Astrocyte (in vitro differentiated cells and primary cell): ENCODE measurements around the gene ODR4.

Experiments
- EZH2 ChIP-seq: IDR thresholded peaks from 2 replicates; pipeline ENCODE4 v1.6.1; 2012; ENCODE audit warnings: mild to moderate bottlenecking, low read length, inconsistent platforms; ENCODE audit not compliant: insufficient read depth
- TF ChIP-seq, protein P1 (sequence below): IDR thresholded peaks from 2 replicates; pipeline ENCODE4 v1.5.1; 2011; ENCODE audit warnings: low read depth, mild to moderate bottlenecking, inconsistent platforms, low read length, moderate library complexity; ENCODE audit not compliant: insufficient read depth

DNA sequence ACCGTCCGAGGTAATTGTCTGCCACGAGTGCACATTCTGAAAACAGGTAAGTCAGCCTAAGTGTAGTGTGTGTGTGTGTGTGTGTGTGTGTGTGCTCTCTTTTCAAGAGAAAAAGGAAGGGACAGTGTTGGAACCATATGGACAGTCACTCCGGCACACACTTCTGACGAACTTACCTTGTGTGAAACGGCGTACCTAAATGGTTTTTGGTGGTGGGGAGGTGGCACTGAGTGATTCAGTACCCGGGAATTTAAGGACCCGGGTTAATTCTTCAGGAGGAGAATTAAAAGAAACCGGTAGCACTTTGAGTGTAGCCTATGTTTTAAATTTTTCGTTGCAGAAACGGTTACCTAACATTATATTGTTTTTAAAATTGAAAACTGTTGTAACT lies 286 bp downstream of the ODR4 start:
- TF ChIP-seq, protein P1, sequence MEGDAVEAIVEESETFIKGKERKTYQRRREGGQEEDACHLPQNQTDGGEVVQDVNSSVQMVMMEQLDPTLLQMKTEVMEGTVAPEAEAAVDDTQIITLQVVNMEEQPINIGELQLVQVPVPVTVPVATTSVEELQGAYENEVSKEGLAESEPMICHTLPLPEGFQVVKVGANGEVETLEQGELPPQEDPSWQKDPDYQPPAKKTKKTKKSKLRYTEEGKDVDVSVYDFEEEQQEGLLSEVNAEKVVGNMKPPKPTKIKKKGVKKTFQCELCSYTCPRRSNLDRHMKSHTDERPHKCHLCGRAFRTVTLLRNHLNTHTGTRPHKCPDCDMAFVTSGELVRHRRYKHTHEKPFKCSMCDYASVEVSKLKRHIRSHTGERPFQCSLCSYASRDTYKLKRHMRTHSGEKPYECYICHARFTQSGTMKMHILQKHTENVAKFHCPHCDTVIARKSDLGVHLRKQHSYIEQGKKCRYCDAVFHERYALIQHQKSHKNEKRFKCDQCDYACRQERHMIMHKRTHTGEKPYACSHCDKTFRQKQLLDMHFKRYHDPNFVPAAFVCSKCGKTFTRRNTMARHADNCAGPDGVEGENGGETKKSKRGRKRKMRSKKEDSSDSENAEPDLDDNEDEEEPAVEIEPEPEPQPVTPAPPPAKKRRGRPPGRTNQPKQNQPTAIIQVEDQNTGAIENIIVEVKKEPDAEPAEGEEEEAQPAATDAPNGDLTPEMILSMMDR: no peak
- no peak for TF ChIP-seq EZH2
